ENCODE data around the gene CABLES2.

CABLES2 gene

GRCh38 chr20:62421716-62421990, 14.6 kb upstream of the CABLES2 start:
- no peak for TF ChIP-seq CTCF (IDR thresholded peaks at IDR 0.05; ENCODE audit: low read depth, low read length)
- DNase-seq (ENCODE audit: extremely low read depth, low read depth): no peak

GRCh38 chr20:62420846-62421715, 14.0 kb upstream of the CABLES2 start:
- no peak for DNase-seq (ENCODE audit: extremely low read depth, low read depth)
- TF ChIP-seq CTCF (IDR thresholded peaks at IDR 0.05; ENCODE audit: low read depth, low read length): no peak

- no peak for DNase-seq (ENCODE audit: extremely low read depth, low read depth)
- no peak for TF ChIP-seq CTCF (IDR thresholded peaks at IDR 0.05; ENCODE audit: low read depth, low read length)
These were observed 12.7 kb upstream of the CABLES2 start for GRCh38 chr20:62419759-62420158.

- DNase-seq (ENCODE audit: extremely low read depth, low read depth): no peak
- TF ChIP-seq CTCF (IDR thresholded peaks at IDR 0.05; ENCODE audit: low read depth, low read length): no peak
These were observed 11.8 kb upstream of the CABLES2 start for GRCh38 chr20:62418709-62419487.

- TF ChIP-seq CTCF (IDR thresholded peaks at IDR 0.05; ENCODE audit: low read depth, low read length): no peak
- no peak for DNase-seq (ENCODE audit: extremely low read depth, low read depth)
These were observed 11.1 kb upstream of the CABLES2 start for GRCh38 chr20:62417981-62418708.

GRCh38 chr20:62416651-62417637, 9.9 kb upstream of the CABLES2 start:
- no peak for TF ChIP-seq CTCF (IDR thresholded peaks at IDR 0.05; ENCODE audit: low read depth, low read length)
- DNase-seq (ENCODE audit: extremely low read depth, low read depth): no peak

Data from AG09319 (cell line).